UCSD-AML1 (cell line): Measurements from ENCODE around the gene GPR143.

Experiments used
- DNase-seq: peaks from one replicate; lab custom pipeline; 2025; ENCODE audit not compliant: unreplicated experiment; lab: John Stamatoyannopoulos, UW

The GPR143 gene

DNA sequence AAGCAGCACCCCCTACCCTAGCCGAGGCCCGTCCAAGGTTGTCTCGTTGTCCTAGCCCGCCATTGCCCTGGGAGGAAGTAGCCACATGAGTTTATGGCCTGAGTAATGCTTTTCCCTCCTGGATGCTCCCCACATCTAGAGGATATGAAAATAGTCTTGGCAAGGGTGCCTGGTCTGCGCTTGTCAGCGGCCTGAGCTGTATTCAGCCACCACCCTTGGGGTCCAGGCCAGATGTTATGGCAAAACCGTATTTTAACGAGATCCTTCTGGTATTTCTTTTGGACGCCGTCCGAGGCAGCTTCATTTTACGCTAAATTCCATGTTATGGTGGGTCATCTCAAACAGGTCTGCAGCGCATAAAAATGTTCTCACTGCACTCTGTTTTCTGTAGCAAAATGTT is 89.3 kb downstream of the GPR143 start:
- no peak for DNase-seq
